GM12801 (cell line): Measurements from ENCODE around the gene SNTA1.
A peak's percentile ranks its signal among the peaks of the same experiment; 100 is the strongest.

Experiments used
- TF ChIP-seq, protein P1 (sequence below): IDR thresholded peaks from one replicate; pipeline ENCODE4 v1.5.1; 2011; ENCODE audit warnings: control low read depth; ENCODE audit not compliant: insufficient read length; ENCODE audit errors: extremely low read depth

SNTA1 gene

GRCh38 chr20:33459599-33459998 lies 16.0 kb upstream of the SNTA1 start:
- TF ChIP-seq, protein P1, sequence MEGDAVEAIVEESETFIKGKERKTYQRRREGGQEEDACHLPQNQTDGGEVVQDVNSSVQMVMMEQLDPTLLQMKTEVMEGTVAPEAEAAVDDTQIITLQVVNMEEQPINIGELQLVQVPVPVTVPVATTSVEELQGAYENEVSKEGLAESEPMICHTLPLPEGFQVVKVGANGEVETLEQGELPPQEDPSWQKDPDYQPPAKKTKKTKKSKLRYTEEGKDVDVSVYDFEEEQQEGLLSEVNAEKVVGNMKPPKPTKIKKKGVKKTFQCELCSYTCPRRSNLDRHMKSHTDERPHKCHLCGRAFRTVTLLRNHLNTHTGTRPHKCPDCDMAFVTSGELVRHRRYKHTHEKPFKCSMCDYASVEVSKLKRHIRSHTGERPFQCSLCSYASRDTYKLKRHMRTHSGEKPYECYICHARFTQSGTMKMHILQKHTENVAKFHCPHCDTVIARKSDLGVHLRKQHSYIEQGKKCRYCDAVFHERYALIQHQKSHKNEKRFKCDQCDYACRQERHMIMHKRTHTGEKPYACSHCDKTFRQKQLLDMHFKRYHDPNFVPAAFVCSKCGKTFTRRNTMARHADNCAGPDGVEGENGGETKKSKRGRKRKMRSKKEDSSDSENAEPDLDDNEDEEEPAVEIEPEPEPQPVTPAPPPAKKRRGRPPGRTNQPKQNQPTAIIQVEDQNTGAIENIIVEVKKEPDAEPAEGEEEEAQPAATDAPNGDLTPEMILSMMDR = no peak

GRCh38 chr20:33456916-33457642 lies 13.5 kb upstream of the SNTA1 start:
- TF ChIP-seq, protein P1 = peak; percentile 24

- TF ChIP-seq, protein P1 = no peak
Observed at GRCh38 chr20:33450867-33451266, 7.3 kb upstream of the SNTA1 start.

DNA sequence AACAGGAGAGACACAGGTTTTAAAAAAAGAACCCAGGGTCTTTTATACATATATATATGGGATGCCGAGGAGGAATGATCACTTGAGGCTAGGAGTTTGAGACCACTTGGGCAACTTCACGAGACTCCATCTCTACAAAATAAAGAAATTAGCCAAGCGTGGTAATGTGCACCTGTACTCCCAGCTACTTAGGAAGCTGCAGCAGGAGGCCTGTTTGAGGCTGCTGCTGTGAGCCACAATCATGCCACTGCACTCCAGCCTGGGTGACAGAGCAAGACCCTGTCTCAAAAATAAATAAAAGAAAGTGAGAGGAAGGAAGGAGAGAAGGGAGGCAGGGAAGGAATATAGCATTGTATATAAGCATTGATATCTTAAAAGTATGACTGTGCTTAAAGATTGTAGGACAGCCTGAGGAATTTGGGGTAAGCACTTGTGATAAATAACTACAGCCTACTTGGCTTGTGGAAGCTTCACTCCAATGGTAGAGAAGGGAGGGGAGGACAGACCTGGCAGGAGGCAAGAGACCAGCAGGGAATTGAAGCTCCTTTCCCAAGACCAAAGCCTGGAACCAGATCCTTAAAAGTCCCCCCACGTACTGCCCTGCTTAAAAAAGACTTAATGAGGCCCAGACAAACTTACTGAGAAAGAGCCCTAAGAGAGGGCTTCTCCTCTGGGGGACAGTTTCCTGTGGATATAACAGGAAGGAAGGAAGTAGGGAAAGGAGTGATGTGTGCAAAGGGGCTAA lies 2.5 kb upstream of the SNTA1 start:
- TF ChIP-seq, protein P1 = no peak

DNA sequence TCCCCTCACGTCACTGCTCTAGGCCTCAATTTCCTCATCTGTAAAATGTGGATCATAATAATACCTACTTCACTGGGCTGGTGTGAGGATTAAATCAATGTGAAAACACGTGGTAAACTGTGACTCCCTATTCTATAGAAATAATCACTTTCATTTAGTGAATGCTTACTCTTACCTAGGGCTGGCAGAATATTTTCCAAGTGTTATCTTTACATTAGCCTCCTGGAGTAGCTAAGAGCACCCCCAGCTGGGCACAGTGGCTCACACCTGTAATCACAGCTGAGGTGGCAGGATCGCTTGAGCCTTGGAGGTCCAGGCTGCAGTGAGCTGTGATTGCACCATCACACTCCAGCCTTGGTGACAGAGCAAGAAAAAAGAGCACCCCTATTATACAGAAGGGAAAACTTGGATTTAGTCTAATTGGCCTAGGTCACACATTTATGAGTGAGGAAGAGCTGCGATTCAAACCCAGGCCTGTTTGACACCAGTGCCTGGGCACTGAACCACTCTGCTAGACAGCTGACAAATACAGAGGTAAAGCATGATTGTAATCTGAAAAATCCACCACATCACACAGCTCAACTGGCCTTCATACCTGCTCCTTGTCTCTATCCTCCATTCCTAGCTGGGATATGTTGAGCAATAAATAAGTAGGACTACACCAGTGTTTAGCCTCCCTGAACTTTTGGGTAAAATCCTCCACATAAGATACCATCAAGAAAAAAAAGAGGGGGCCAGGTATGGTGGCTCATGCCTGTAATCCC lies 1.4 kb upstream of the SNTA1 start:
- TF ChIP-seq, protein P1 = no peak

GRCh38 chr20:33443006-33443511 lies 504 bp downstream of the SNTA1 start:
- TF ChIP-seq, protein P1 = no peak
